MV-4-11 (cell line): Measurements from ENCODE around the gene OAT.

Source experiments
- DNase-seq: peaks from one replicate; lab custom pipeline; 2025; lab: John Stamatoyannopoulos, UW

Gene OAT

GRCh38 chr10:124418726-124419501 lies at the start of gene OAT:
Gene OAT, minus strand, starts transcription at chr10:124418923. Its CDS starts 6,752 bp downstream, at chr10:124412171.
- peak; percentile 92 for DNase-seq

GRCh38 chr10:124467165-124467564 lies 48.4 kb upstream of the OAT start:
- no peak for DNase-seq

DNA sequence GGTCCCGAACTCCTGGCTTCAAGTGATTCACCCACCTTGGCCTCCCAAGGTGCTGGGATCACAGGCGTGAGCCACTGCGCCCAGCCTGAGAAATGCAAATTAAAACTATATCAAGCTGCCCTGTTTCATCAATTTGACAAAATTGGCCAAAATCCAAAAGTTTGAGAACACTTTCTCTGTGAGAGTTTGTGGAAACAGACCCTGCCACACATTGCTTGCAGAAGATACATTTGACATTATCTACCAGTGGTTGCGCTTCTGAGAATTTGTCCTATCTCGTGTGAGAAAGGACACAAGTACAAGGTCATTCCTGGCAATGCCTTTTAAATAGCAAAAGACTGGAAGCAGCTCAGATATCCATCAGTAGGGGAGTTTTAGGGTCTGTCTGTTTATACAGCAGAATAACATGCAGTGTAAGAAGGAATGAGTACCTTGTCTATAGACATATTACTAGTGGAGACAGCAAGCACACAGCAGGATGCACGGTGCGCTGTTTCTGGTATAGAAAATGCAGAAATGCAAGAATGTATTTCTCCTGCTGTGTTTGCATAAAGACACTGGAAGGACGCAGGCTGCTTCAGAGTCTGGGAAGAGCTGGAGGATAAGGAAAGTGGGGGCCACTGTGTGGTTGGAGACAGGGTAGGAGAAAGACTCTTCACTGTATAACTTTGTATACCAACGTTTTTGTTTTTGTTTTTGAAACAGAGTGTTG lies 47.2 kb upstream of the OAT start:
- DNase-seq, result no peak

DNA sequence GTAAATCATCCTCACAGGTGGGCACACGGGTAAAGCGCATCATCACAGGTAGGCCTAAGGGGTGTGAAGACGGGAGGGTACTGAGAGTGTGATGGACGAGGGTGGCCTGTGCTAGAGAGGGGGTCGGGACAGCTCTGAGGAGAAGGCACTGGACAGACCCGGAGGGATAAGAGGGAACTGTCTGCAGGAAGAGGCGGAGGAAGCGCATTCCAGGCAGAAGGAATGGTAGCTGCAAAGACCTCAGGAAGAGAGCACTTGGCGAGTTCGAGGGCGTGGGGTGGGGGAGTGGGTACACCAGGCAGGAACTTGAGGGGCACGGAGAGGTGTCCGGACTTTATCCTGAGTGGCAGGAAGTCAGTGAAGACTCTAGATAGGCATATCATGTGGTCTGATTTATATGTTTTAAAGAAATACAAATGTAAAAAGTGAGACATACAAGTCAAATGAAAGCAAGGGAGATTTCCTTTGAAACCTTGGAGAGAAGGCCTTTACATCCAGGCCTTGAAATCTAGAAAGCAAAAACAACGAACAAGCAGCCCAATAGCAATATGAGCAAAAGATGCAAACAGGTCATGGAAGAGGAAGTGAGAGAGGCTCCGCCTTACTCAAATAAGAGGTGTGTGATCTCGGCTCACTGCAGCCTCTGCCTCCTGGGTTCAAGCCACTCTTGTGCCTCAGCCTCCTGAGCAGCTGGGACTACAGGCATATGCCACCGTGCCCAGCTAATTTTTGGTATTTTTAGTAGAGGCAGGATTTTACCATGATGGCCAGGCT lies 46.5 kb upstream of the OAT start:
- DNase-seq, result peak; percentile 52

DNA sequence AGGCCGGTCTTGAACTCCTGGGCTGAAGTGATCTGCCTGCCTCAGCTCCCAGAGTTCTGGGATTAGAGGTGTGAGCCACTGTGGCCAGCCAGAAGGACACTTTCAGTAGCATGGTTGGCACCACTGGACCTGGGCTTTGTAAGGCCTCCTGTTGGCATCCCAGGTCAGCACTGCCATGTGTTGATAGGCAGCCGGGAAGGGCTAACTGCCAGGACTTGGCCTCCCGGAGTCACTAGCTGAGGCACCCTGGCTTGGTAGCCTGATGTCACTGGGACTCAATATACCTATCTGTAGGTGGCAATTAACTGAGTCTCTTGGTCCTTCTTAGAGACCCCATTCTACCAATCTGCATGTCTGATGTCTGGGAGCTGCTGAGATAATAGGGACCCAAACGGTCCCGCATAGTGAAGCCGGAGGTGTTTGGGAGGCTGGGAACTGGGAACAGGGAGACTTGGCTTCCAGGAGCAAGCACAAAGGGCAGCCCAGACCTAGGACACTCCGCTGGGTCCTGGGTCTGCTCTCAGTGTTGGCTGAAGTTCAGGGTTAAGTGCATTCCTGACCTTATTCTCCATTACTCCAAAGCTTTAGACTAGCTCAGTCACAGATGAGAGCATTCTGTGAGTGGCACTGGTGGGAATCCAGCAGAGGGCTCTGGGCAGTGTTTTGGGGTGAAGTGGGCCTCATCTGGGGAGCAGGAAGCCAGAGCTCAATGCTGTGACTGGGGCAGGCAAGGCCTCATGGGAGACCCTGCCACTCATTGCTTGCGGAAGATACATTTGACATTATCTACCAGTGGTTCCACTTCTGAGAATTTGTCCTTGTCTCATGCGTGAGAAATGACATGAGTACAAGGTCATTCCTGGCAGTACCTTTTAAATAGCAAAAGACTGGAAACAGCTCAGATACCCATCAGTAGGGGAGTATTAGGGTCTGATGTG lies 45.6 kb upstream of the OAT start:
- DNase-seq, result no peak

DNA sequence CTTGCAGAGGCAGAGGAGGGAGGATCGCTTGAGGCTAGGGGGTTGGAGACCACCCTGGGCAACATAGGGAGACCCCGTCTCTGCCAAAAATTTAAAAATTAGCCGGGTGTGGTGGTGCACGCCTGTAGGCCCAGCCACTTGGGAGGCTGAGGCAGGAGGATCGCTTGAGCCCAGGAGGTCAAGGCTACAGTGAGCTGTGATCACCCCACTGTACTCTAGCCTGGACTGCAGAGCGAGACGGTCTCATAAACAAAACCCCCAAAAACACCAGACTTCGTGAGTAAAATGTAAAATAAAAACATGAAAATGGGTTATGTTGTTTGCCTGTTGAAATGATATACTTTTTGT lies 43.6 kb upstream of the OAT start:
- DNase-seq, result no peak

- DNase-seq, result peak; percentile 66
Observed at GRCh38 chr10:124461642-124462347, 43.1 kb upstream of the OAT start, which contains the start of gene LHPP. Gene LHPP, plus strand, starts transcription at chr10:124461823. Its CDS starts 40 bp downstream, at chr10:124461863.

- DNase-seq, result no peak
Observed at GRCh38 chr10:124460144-124460543, 41.4 kb upstream of the OAT start.

DNA sequence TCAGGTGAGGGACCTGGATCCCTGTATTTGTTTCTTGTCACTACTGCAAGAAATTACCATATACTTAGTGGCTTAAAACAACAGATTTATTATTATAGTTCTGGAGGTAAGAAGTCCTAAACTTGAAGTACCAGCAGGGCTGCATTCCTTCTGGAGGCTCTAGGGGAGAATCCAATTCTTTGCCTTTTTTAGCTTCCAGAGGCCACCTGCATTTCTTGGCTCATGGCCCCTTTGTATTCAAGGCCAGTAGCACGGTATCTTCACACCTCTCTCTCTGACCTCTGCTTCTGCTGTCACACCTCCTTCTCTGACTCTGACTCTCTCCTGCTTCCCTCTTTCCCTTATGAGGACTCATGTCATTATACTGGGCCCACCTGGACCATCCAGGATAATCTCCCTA lies 40.7 kb upstream of the OAT start:
- DNase-seq, result no peak

- no peak for DNase-seq
Observed at GRCh38 chr10:124458889-124459288, 40.2 kb upstream of the OAT start.

- no peak for DNase-seq
Observed at GRCh38 chr10:124458473-124458872, 39.8 kb upstream of the OAT start.

GRCh38 chr10:124455441-124455840 lies 36.7 kb upstream of the OAT start:
- DNase-seq, result no peak

GRCh38 chr10:124453960-124454610 lies 35.4 kb upstream of the OAT start:
- DNase-seq, result no peak

DNA sequence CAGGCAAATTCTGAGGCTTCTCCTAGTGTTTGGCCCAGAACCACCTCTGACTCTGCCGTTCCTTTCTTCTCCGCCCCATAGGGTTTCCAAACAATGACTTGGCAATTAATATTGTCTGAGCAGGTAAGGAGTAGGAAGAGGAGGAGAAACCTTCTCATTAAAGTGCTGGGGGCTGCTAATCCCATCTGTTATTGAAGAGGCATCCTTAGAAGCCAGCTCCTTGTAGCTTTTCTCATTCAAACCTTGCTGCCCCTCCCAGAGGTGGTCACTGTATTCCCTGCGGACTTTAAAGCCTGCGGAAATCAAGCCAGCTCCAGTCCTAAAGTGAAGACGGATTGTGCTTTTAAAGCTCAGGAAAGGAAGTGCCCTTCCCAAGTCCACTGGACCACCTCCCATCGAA lies 32.6 kb upstream of the OAT start:
- no peak for DNase-seq

DNA sequence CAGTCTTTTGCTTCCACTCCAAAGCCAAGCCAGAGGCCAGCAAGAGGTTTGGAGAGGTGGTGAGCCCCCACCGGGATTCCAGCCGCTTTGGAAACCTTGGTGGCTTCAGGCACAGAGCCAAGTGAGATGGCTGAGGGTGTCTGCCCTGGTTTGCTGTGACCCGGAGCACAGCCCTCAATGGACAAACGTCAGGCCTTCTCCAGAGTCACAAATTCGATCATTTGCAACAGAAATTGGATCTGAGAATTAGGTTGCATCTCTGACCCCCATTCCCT lies 32.0 kb upstream of the OAT start:
- DNase-seq, result no peak

DNA sequence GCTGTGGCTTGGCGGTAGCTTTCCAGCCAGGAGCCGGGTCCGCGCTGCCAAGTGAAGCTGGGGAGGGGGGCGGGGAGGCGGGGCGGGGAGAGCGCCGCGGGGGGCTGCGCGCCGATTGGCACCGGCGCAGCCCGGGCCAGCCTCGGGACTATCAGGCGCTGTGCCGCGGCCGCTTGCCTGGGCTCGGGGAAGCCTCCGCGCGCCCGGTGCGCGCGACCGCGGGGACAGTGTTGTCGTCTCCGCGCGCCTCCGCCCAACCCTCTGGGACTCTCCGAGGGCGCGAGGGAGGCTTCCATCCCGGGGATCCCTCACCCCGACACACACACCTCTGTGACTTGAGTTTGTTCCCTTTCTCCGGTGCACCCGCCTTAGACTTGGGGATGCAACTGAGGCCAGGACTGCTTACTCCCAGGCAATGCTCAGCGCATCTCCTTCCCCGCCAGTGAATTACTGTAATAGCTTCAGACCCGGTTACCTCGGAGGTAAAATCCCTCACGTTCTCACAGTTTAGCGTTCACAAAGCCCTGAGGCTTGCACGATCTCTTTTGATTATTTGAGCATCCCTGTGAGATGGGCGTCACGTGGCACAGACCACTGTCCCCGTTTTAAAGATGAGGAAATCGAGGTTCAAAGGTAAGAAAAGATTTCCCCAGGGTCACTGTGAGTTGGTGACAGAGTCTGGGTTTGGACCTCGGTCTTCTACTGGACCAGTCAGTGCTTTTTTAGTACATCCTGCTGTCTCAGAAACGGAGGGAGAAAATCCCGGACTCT lies 31.5 kb upstream of the OAT start, which contains the start of gene NKX1-2:
Gene NKX1-2, minus strand, starts transcription at position 24 of the 771 bp plus-strand sequence. CDS start 92 bp downstream, outside the sequence.
- DNase-seq, result no peak

GRCh38 chr10:124449170-124450011 lies 30.7 kb upstream of the OAT start:
- no peak for DNase-seq

GRCh38 chr10:124448696-124449169 lies 30.0 kb upstream of the OAT start:
- no peak for DNase-seq
